HepG2 (cell line): ENCODE measurements around the gene MX2. TPM values are rescaled to one million over a fixed set of nuclear protein-coding genes. Genes with fewer than 3 reads are reported as not detected.
A peak's percentile ranks its signal among the peaks of the same experiment; 100 is the strongest.

Source experiments
- ATAC-seq: fragments of 200-7000 bp; cut with Tn5 transposase; 3 replicates; pipeline ENCODE4 v1.9.1; 2020; ENCODE audit warnings: mild to moderate bottlenecking, moderate library complexity
- BruUV-seq: library from RNA; stranded (reverse); fragments of 400-500 nt; replicated peaks from 2 replicates; lab custom pipeline; 2021; lab: Mats Ljungman, UMichigan
- CTCF ChIA-PET: fragments of 300-600 bp; formaldehyde crosslinking; extraction: SDS; loops from one replicate; lab custom pipeline; 2021; ENCODE audit warnings: low total read pairs, inconsistent platforms, low intra/inter-chr PET ratio; lab: Yijun Ruan, JAX
- POLR2A ChIA-PET: fragments of 350-600 bp; sonication (Branson Sonifier 250); formaldehyde crosslinking; loops from one replicate; lab custom pipeline; 2020; ENCODE audit warnings: antibody characterized with exemption, inconsistent platforms; lab: Yijun Ruan, JAX
- DNase-seq: peaks from one replicate; pipeline ENCODE4 v3.0.0-alpha.2; 2015; ENCODE audit warnings: low spot score
- FAIRE-seq: peaks from 3 replicates; lab custom pipeline; 2011; peaks lifted over from hg19 to GRCh38; lab: Jason Lieb, UNC
- H2AFZ ChIP-seq: one replicate; pipeline ENCODE4 v1.6.1; 2011; ENCODE audit warnings: low read length, inconsistent platforms
- H3K27ac ChIP-seq: fragments of 300-600 bp; 3 replicates; pipeline ENCODE4 v1.8.0; 2011; ENCODE audit warnings: mixed run types, mild to moderate bottlenecking, mixed read lengths, low read length, inconsistent platforms; ENCODE audit not compliant: insufficient read depth; ENCODE audit errors: extremely low read length
- H3K27me3 ChIP-seq, 2 experiments: fragments of 200-600 bp in 1 of 2; 2 replicates in 1 of 2; 3 replicates in 1 of 2; pipeline versions ENCODE4 v1.6.0 to v1.8.0; 2011; ENCODE audit warnings: low read length in 2 of 2, mild to moderate bottlenecking in 2 of 2, moderate library complexity in 2 of 2, inconsistent platforms in 1 of 2; ENCODE audit not compliant: insufficient read depth in 2 of 2, control insufficient read depth in 1 of 2
- H3K36me3 ChIP-seq, 2 experiments: fragments of 200-600 bp in 1 of 2; replicated peaks in 1 of 2; 2 replicates in 1 of 2; 3 replicates in 1 of 2; pipeline versions ENCODE4 v1.5.1 to v1.8.0; 2011; ENCODE audit warnings: low read length in 2 of 2, inconsistent platforms in 1 of 2; ENCODE audit not compliant: insufficient read depth in 2 of 2, control insufficient read depth in 1 of 2
- H3K4me1 ChIP-seq: 2 replicates; pipeline ENCODE4 v1.5.1; 2012; ENCODE audit warnings: low read length, inconsistent platforms; ENCODE audit not compliant: insufficient read depth
- H3K4me2 ChIP-seq: 2 replicates; pipeline ENCODE4 v1.6.0; 2011; ENCODE audit warnings: low read depth, low read length, inconsistent platforms
- H3K4me3 ChIP-seq, 3 experiments: fragments of 200-600 bp in 1 of 3; sonication (generic), shearing (Covaris generic) in 1 of 3; replicated peaks in 1 of 3; 2 replicates each; pipeline ENCODE4 v1.5.1; 2011 to 2016; ENCODE audit warnings: low read length in 3 of 3, inconsistent platforms in 2 of 3, low read depth in 2 of 3, mild to moderate bottlenecking in 2 of 3, control low read depth in 1 of 3, mixed read lengths in 1 of 3; ENCODE audit not compliant: insufficient read depth in 1 of 3
- H3K79me2 ChIP-seq: one replicate; pipeline ENCODE4 v1.6.1; 2011; ENCODE audit warnings: low read length, inconsistent platforms; ENCODE audit not compliant: insufficient read depth
- H3K9ac ChIP-seq: 2 replicates; pipeline ENCODE4 v1.6.0; 2011; ENCODE audit warnings: mild to moderate bottlenecking, low read depth, low read length, inconsistent platforms; ENCODE audit not compliant: insufficient read depth
- H3K9me3 ChIP-seq: 2 replicates; pipeline ENCODE4 v1.5.1; 2012; ENCODE audit warnings: mild to moderate bottlenecking, low read length
- H4K20me1 ChIP-seq: 2 replicates; pipeline ENCODE4 v1.6.0; 2011; ENCODE audit warnings: inconsistent platforms, mild to moderate bottlenecking, low read length, moderate library complexity; ENCODE audit not compliant: insufficient read depth
- HNF4A ChIP-seq: sonication (generic); formaldehyde crosslinking; IDR thresholded peaks from 2 replicates; pipeline ENCODE4 v1.4.0; 2020; ENCODE audit warnings: missing genetic modification reagents
- JUNB ChIP-seq: sonication (generic); formaldehyde crosslinking; IDR thresholded peaks from 2 replicates; pipeline ENCODE4 v1.8.0; 2022; ENCODE audit warnings: missing genetic modification reagents, mild to moderate bottlenecking, borderline replicate concordance
- TBL1XR1 ChIP-seq: fragments of 150-350 bp; IDR thresholded peaks from 2 replicates; pipeline ENCODE4 v1.6.1; 2014; ENCODE audit warnings: borderline replicate concordance, low read length; ENCODE audit not compliant: partially characterized antibody
- ZBTB8A ChIP-seq: sonication (generic); formaldehyde crosslinking; IDR thresholded peaks from 2 replicates; pipeline ENCODE4 v1.4.0; 2020; ENCODE audit warnings: mild to moderate bottlenecking, low read depth, missing genetic modification reagents, borderline replicate concordance
- ZKSCAN5 ChIP-seq: sonication (generic); formaldehyde crosslinking; IDR thresholded peaks from 2 replicates; pipeline ENCODE4 v1.5.1; 2020; ENCODE audit warnings: mild to moderate bottlenecking, missing genetic modification reagents
- WGBS: methylation state at CpG from one replicate; pipeline ENCODE4 v1.1.6; 2017; ENCODE audit warnings: low lambda C conversion rate; 5-methylcytosine and 5-hydroxymethylcytosine counted together
- in situ Hi-C: cut with HindIII; loops from 2 replicates; pipeline ENCODE4 v1.10.0; 2017; ENCODE audit warnings: low pct_unique_long_range_greater_than_20kb; ENCODE audit not compliant: extremely low pct_ligation_motif_present
- intact Hi-C: fragments of 100-400 bp; cut with micrococcal nuclease; formaldehyde crosslinking; loops from one replicate; pipeline ENCODE4 v1.10.0; 2022; ENCODE audit not compliant: unreplicated experiment
- polyA plus RNA-seq, 8 experiments: library from polyadenylated mRNA; depleted of rRNA in 3 of 8; stranded (reverse) in 7 of 8; unstranded in 1 of 8; fragments of >200 nt; fragmentation: Illumina TruSeq in 4 of 8; extraction: Trizol in 4 of 8; gene quantifications; 2 replicates each; pipeline versions ENCODE4 v1.2.1 to v1.2.3, GENCODE V29; 2011 to 2016; ENCODE audit warnings: low read depth in 4 of 8, missing spikeins in 1 of 8, mixed read lengths in 1 of 8; ENCODE audit not compliant: insufficient read depth in 1 of 8
- total RNA-seq, 5 experiments: library from RNA; depleted of rRNA; stranded (reverse); fragments of >200 nt; fragmentation: Illumina TruSeq; extraction: Trizol; gene quantifications; 2 replicates each; pipeline ENCODE4 v1.2.3, GENCODE V29; 2016; ENCODE audit warnings: low read depth in 1 of 5

Gene MX2
- total and polyA plus RNA-seq, 2 of the 13 experiments (the other 11 are each of a cell fraction or from before 2014, with no cell fraction given), result 24.0 to 35.7 TPM

- ChIA-PET POLR2A (interaction anchor here (1.3 to 3.9 kb wide), 3 partner anchors 8 to 12 kb away, joined by 5 to 15 read pairs (median 5); no protein-coding TSS in a partner anchor), CTCF (no interaction called here)
- Histone ChIP-seq H3K27ac (no peak overlapping the region), H3K4me1 (peaks cover 21% of the 10 kb centered on the region), H3K36me3 (peaks cover 9 to 41% of the 10 kb centered on the region in 2 experiments), H3K9ac (no peak overlapping the region), H4K20me1 (no peaks in the 10 kb centered on the region)
- no peak for FAIRE-seq
- intact Hi-C loops, result no loop called here
- TF ChIP-seq ZBTB8A (CRISPR knock-in tag) (no peak), TBL1XR1 (no peak), HNF4A (CRISPR knock-in tag) (peak; percentile 62)
- TF ChIP-seq, all 625 proteins: peak for 1
- no peak for DNase-seq
- no peak for ATAC-seq
- Histone ChIP-seq H3K4me3 (no peak overlapping the region), H3K9me3 (peaks cover 5% of the 10 kb centered on the region; the same call in 1 of the 2 replicates), H3K27me3 (no peaks in the 10 kb centered on the region), H3K79me2 (peaks cover 45% of the 10 kb centered on the region), H3K4me2 (no peak overlapping the region), H2AFZ (no peak overlapping the region)
- in situ Hi-C loops, result no loop called here
- 94% methylated on average over 1 of the region's 1 CpG for WGBS
- no TSS peak for BruUV-seq
These were observed 28.1 kb upstream of the MX2 start for GRCh38 chr21:41333752-41334151.

GRCh38 chr21:41337515-41337914, 24.3 kb upstream of the MX2 start:
- peaks cover 27% of the 10 kb centered on the region for H3K79me2 ChIP-seq
- CTCF ChIA-PET, result no interaction called here
- no peak overlapping the region for H3K4me3 ChIP-seq
- DNase-seq (no peak), ATAC-seq (no peak)
- in situ Hi-C loops, result no loop called here
- TF ChIP-seq ZKSCAN5, result no peak
- peak; percentile 36; the same call in 1 of the 2 replicates for TF ChIP-seq JUNB (CRISPR knock-in tag)
- TF ChIP-seq, all 625 proteins: peak for 1
- Histone ChIP-seq H3K27me3 (no peaks in the 10 kb centered on the region), H3K4me1 (peaks cover 21% of the 10 kb centered on the region), H3K36me3 (peaks cover 2 to 48% of the 10 kb centered on the region in 2 experiments; a peak in 4 of 5 replicates), H2AFZ (no peak overlapping the region), H3K4me2 (no peak overlapping the region), H3K27ac (no peak overlapping the region), H4K20me1 (no peaks in the 10 kb centered on the region), H3K9ac (no peak overlapping the region), H3K9me3 (no peaks in the 10 kb centered on the region; the same call in 1 of the 2 replicates)
- 98% methylated on average over 3 of the region's 3 CpGs for WGBS
- no TSS peak for BruUV-seq
- FAIRE-seq, result no peak
- intact Hi-C loops, result no loop called here
- POLR2A ChIA-PET, result interaction anchor here (1.0 kb wide), 1 partner anchor 14 kb away, joined by 3 read pairs; no protein-coding TSS in a partner anchor
